Measurements from ENCODE around the gene SHE. TPM values are rescaled to one million over a fixed set of nuclear protein-coding genes. Genes with fewer than 3 reads are reported as not detected.
A peak's percentile ranks its signal among the peaks of the same experiment; 100 is the strongest.

Gene SHE
- total RNA-seq, 2 donors from 2014 or later = 10.8 to 19.9 TPM

GRCh38 chr1:154548028-154548427 lies 45.8 kb upstream of the SHE start:
- Histone ChIP-seq H3K9me3 (no peaks in the 10 kb centered on the region), H3K4me3 (no peak overlapping the region), H3K27me3 (no peaks in the 10 kb centered on the region), H3K4me1 (peaks cover 0 to 15% of the 10 kb centered on the region in 2 donors), H3K36me3 (peaks cover 39% of the 10 kb centered on the region), H3K27ac (peak overlapping the region in 1 of 2 donors; percentile 3)
- TF ChIP-seq CTCF (IDR thresholded peaks at IDR 0.05) = no peak
- DNase-seq (ENCODE audit: low spot score) = no peak

GRCh38 chr1:154547105-154547732 lies 45.0 kb upstream of the SHE start:
- H3K36me3 ChIP-seq = peaks cover 30% of the 10 kb centered on the region
- H3K9me3 ChIP-seq = no peaks in the 10 kb centered on the region
- H3K4me3 ChIP-seq = no peak overlapping the region
- H3K4me1 ChIP-seq = peaks cover 0 to 15% of the 10 kb centered on the region in 2 donors
- no peak overlapping the region for H3K27ac ChIP-seq
- TF ChIP-seq CTCF (IDR thresholded peaks at IDR 0.05) = no peak
- H3K27me3 ChIP-seq = no peaks in the 10 kb centered on the region
- no peak for DNase-seq (ENCODE audit: low spot score)

- DNase-seq (ENCODE audit: low spot score) = no peak
- Histone ChIP-seq H3K27me3 (no peaks in the 10 kb centered on the region), H3K4me1 (peaks cover 0 to 15% of the 10 kb centered on the region in 2 donors), H3K36me3 (peaks cover 23% of the 10 kb centered on the region), H3K4me3 (no peak overlapping the region), H3K9me3 (no peaks in the 10 kb centered on the region), H3K27ac (no peak overlapping the region)
- TF ChIP-seq CTCF (IDR thresholded peaks at IDR 0.05) = peak; percentile 72 to 82
Observed at GRCh38 chr1:154546264-154547063, 44.3 kb upstream of the SHE start.

- DNase-seq (ENCODE audit: low spot score) = no peak
- TF ChIP-seq CTCF (IDR thresholded peaks at IDR 0.05) = no peak
- no peak overlapping the region for H3K4me3 ChIP-seq
- no peaks in the 10 kb centered on the region for H3K4me1 ChIP-seq
- no peaks in the 10 kb centered on the region for H3K36me3 ChIP-seq
- no peaks in the 10 kb centered on the region for H3K9me3 ChIP-seq
- H3K27ac ChIP-seq = no peak overlapping the region
- H3K27me3 ChIP-seq = no peaks in the 10 kb centered on the region
Observed at GRCh38 chr1:154541231-154541630, 39.0 kb upstream of the SHE start.

GRCh38 chr1:154539486-154540483 lies 37.6 kb upstream of the SHE start:
- TF ChIP-seq CTCF (IDR thresholded peaks at IDR 0.05) = no peak
- no peaks in the 10 kb centered on the region for H3K36me3 ChIP-seq
- no peaks in the 10 kb centered on the region for H3K27me3 ChIP-seq

More at GRCh38 chr1:154539486-154540483, 37.6 kb upstream of the SHE start:
- H3K27ac ChIP-seq = no peak overlapping the region
- H3K4me1 ChIP-seq = no peaks in the 10 kb centered on the region
- no peaks in the 10 kb centered on the region for H3K9me3 ChIP-seq
- DNase-seq (ENCODE audit: low spot score) = no peak
- H3K4me3 ChIP-seq = no peak overlapping the region

Measured in right atrium auricular region (tissue), 2 donors.